NCI-H2029 (cell line): Measurements from ENCODE around the gene AHCYL1.
"Not testable (repeated sequence)": the region's sequence is repeated elsewhere in the genome, so short reads cannot be mapped to it uniquely, and the experiment has no call there.

Experiments
- DNase-seq: peaks from one replicate; lab custom pipeline; 2025; lab: John Stamatoyannopoulos, UW

AHCYL1 gene

GRCh38 chr1:109984456-109985246 is at the start of gene AHCYL1:
Gene AHCYL1 (plus strand): TSS chr1:109984765. CDS start chr1:109985053, 288 bp downstream.
- peak; percentile 97 for DNase-seq

- peak; percentile 32 for DNase-seq
Observed at GRCh38 chr1:109935451-109935900, 49.1 kb upstream of the AHCYL1 start.

GRCh38 chr1:109937738-109938137 is 46.8 kb upstream of the AHCYL1 start:
- DNase-seq = no peak

GRCh38 chr1:109938556-109938955 is 46.0 kb upstream of the AHCYL1 start:
- no peak for DNase-seq

- no peak for DNase-seq
Observed at GRCh38 chr1:109942434-109942833, 42.1 kb upstream of the AHCYL1 start.

- no peak for DNase-seq
Observed at GRCh38 chr1:109944541-109944940, 40.0 kb upstream of the AHCYL1 start.

GRCh38 chr1:109946511-109946910 is 38.1 kb upstream of the AHCYL1 start:
- DNase-seq = no peak

- DNase-seq = no peak
Observed at GRCh38 chr1:109947582-109948284, 36.8 kb upstream of the AHCYL1 start.

- DNase-seq = no peak
Observed at GRCh38 chr1:109948285-109948630, 36.3 kb upstream of the AHCYL1 start.

GRCh38 chr1:109950038-109950437 is 34.5 kb upstream of the AHCYL1 start:
- DNase-seq = no peak

GRCh38 chr1:109950509-109950908 is 34.1 kb upstream of the AHCYL1 start:
- DNase-seq = no peak

GRCh38 chr1:109951501-109951900 is 33.1 kb upstream of the AHCYL1 start:
- not testable (repeated sequence) for DNase-seq

GRCh38 chr1:109954041-109954512 is 30.5 kb upstream of the AHCYL1 start:
- DNase-seq = no peak

GRCh38 chr1:109959632-109959973 is 25.0 kb upstream of the AHCYL1 start:
- DNase-seq = no peak

GRCh38 chr1:109959974-109960744 is 24.4 kb upstream of the AHCYL1 start:
- peak; percentile 56 for DNase-seq

GRCh38 chr1:109960745-109961094 is 23.8 kb upstream of the AHCYL1 start:
- no peak for DNase-seq

GRCh38 chr1:109963864-109964263 is 20.7 kb upstream of the AHCYL1 start:
- DNase-seq = no peak

- DNase-seq = no peak
Observed at GRCh38 chr1:109969146-109969829, 15.3 kb upstream of the AHCYL1 start.

- DNase-seq = no peak
Observed at GRCh38 chr1:109969907-109970306, 14.7 kb upstream of the AHCYL1 start.

GRCh38 chr1:109971559-109971958 is 13.0 kb upstream of the AHCYL1 start:
- no peak for DNase-seq

GRCh38 chr1:109974191-109974590 is 10.4 kb upstream of the AHCYL1 start:
- DNase-seq = no peak

- no peak for DNase-seq
Observed at GRCh38 chr1:109975718-109976117, 8.8 kb upstream of the AHCYL1 start.
